Ectodermal cell (in vitro differentiated cells): ENCODE measurements around the gene POP7.

Experiments used
- H3K27ac ChIP-seq: 2 replicates; pipeline ENCODE4 v1.7.0; 2013; ENCODE audit warnings: mild to moderate bottlenecking, low read depth, low read length; ENCODE audit not compliant: insufficient read depth, poor library complexity, severe bottlenecking
- H3K27me3 ChIP-seq: 2 replicates; pipeline ENCODE4 v1.7.0; 2013; ENCODE audit warnings: mild to moderate bottlenecking, low read length; ENCODE audit not compliant: insufficient read depth, control insufficient read depth, poor library complexity, severe bottlenecking
- H3K36me3 ChIP-seq: one replicate; pipeline ENCODE4 v1.7.0; 2013; ENCODE audit warnings: low read length; ENCODE audit not compliant: control insufficient read depth, insufficient read depth
- H3K4me1 ChIP-seq: one replicate; pipeline ENCODE4 v1.7.0; 2013; ENCODE audit warnings: low read length; ENCODE audit not compliant: control insufficient read depth, insufficient read depth
- H3K4me3 ChIP-seq: 2 replicates; pipeline ENCODE4 v1.7.0; 2013; ENCODE audit warnings: low read depth, low read length, control low read depth; ENCODE audit not compliant: insufficient read depth
- H3K9me3 ChIP-seq: 2 replicates; pipeline ENCODE4 v1.7.0; 2013; ENCODE audit warnings: mild to moderate bottlenecking, low read length, moderate library complexity; ENCODE audit not compliant: control insufficient read depth
- WGBS, 2 experiments: methylation state at CpG; one replicate each; pipeline ENCODE4 v1.1.7; 2013; ENCODE audit warnings: missing lambda C conversion rate in 2 of 2; 5-methylcytosine and 5-hydroxymethylcytosine counted together

The POP7 gene

DNA sequence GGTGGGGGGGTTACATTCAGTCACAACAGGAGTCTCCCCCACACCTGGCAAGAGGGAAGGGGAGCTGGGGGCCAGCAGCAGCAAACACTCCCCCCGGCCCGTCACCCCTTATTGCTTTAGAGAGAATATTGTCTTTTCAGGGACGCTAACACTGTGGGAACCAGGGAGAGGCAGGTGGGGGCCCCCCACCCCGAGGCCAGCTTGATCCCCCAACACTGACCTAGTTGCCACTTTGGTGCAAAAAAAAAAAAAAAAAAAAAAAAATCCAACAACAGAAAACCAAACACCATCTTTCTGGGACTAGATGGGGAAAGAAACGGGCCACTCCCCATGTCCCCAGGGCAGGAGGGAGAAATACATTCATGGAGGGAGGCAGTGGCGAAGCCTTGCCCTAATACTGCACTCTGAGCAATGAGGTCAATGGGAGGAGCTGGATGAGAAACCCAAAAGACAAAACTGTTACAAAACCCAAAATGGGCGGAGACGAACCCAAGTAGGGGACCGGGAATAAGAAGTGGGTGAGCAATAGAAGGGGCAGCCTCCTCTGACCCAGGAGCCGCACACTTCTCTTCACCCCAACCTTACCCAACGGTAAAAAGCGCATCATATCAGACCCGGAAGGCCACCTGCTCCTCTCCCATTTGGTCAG is 25.9 kb upstream of the POP7 start:
- no peak overlapping the region for H3K27ac ChIP-seq
- H3K4me1 ChIP-seq: peaks cover 14% of the 10 kb centered on the region
- H3K4me3 ChIP-seq: no peak overlapping the region
- 93 to 96% methylated on average over 13 of the region's 13 CpGs for WGBS, 2 experiments
- peaks cover 41% of the 10 kb centered on the region for H3K36me3 ChIP-seq
- H3K27me3 ChIP-seq: no peaks in the 10 kb centered on the region
- H3K9me3 ChIP-seq: no peaks in the 10 kb centered on the region

- H3K36me3 ChIP-seq: peaks cover 46% of the 10 kb centered on the region
These were observed 25.2 kb upstream of the POP7 start for GRCh38 chr7:100680576-100681271.

GRCh38 chr7:100681491-100682227 is 24.3 kb upstream of the POP7 start:
- no peak overlapping the region for H3K27ac ChIP-seq
- no peaks in the 10 kb centered on the region for H3K9me3 ChIP-seq
- H3K27me3 ChIP-seq: no peaks in the 10 kb centered on the region
- H3K4me1 ChIP-seq: peaks cover 14% of the 10 kb centered on the region
- peaks cover 52% of the 10 kb centered on the region for H3K36me3 ChIP-seq
- WGBS, 2 experiments: 93 to 94% methylated on average over 28 of the region's 29 CpGs
- H3K4me3 ChIP-seq: no peak overlapping the region

More at GRCh38 chr7:100680576-100681271, 25.2 kb upstream of the POP7 start:
- no peak overlapping the region for H3K27ac ChIP-seq
- no peaks in the 10 kb centered on the region for H3K9me3 ChIP-seq
- H3K27me3 ChIP-seq: no peaks in the 10 kb centered on the region
- no peak overlapping the region for H3K4me3 ChIP-seq
- peaks cover 14% of the 10 kb centered on the region for H3K4me1 ChIP-seq
- 92 to 93% methylated on average over 18 of the region's 18 CpGs for WGBS, 2 experiments

- Histone ChIP-seq H3K9me3 (no peaks in the 10 kb centered on the region), H3K4me3 (no peak overlapping the region), H3K27me3 (no peaks in the 10 kb centered on the region), H3K36me3 (peaks cover 56% of the 10 kb centered on the region), H3K4me1 (peaks cover 14% of the 10 kb centered on the region), H3K27ac (no peak overlapping the region)
- WGBS, 2 experiments: 91% methylated on average over 25 of the region's 25 CpGs
These were observed 23.6 kb upstream of the POP7 start for GRCh38 chr7:100682228-100682741.

DNA sequence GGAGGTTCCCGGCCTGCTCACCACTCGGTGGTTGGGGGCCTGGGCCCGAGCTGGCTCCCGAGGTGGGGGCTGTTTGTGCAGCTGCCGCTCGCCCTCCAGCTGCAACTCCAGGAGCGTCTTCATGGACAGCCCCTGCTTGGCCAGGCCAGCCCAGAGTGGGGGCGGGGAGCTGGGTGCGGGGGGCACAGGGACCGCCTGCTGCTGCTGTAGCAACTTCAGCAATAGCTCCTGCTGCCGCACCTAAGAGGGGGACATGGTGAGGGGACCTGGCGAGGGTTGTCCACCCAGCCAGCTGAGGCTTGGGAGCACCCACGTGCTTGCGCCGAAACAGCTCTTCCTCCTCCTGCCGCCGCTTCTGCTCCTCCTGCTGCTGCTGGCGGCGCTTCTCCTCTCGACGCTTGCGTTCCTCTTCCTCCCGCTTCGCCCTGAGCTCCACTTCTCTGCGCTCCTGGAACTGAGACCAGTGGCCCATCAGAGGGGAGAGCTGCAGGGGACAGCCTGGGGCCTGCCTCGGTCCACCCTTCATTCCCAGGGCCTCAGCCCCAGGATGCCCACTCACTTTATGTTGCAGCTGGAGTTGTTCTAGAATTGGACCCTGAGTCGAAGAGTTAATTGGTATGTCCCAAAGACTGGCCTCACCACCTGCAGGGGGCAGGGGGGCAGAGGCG is 22.8 kb upstream of the POP7 start:
- WGBS, 2 experiments: 94 to 95% methylated on average over 28 of the region's 28 CpGs
- Histone ChIP-seq H3K27ac (no peak overlapping the region), H3K27me3 (no peaks in the 10 kb centered on the region), H3K36me3 (peaks cover 56% of the 10 kb centered on the region), H3K9me3 (no peaks in the 10 kb centered on the region), H3K4me3 (no peak overlapping the region), H3K4me1 (peaks cover 14% of the 10 kb centered on the region)

GRCh38 chr7:100683659-100684533 is 22.0 kb upstream of the POP7 start:
- Histone ChIP-seq H3K27ac (no peak overlapping the region), H3K4me1 (peaks cover 14% of the 10 kb centered on the region), H3K4me3 (no peak overlapping the region), H3K27me3 (no peaks in the 10 kb centered on the region), H3K36me3 (peaks cover 51% of the 10 kb centered on the region), H3K9me3 (no peaks in the 10 kb centered on the region)
- WGBS, 2 experiments: 96% methylated on average over 37 of the region's 37 CpGs

DNA sequence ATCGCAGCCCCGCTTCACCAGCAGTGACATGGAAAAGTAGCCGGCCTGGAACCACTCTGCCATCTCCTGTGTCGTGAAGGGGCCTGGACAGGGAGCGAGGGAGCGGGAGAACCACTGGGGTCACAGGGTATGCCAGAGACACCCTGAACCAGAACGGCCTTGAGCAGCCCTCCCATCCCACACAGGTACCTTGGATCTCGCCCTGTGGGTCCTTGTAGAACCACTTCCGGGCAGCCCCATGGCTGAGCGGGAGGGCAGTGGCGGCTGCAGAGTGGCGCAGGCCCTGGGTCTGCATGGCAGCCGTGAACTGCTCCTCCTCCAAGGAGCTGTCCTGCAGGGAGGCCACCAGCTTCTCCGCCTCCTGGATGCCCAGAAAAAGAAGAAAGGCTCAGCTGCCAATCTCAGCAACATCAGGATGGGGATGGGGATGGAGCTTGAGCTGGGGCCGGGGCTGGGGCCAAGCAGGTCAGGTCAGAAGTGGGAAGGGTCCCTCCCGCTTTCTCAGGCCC is 21.3 kb upstream of the POP7 start:
- no peak overlapping the region for H3K4me3 ChIP-seq
- peaks cover 52% of the 10 kb centered on the region for H3K36me3 ChIP-seq
- no peak overlapping the region for H3K27ac ChIP-seq
- H3K4me1 ChIP-seq: peaks cover 8% of the 10 kb centered on the region
- H3K27me3 ChIP-seq: no peaks in the 10 kb centered on the region
- 90 to 95% methylated on average over 16 of the region's 16 CpGs for WGBS, 2 experiments
- no peaks in the 10 kb centered on the region for H3K9me3 ChIP-seq

DNA sequence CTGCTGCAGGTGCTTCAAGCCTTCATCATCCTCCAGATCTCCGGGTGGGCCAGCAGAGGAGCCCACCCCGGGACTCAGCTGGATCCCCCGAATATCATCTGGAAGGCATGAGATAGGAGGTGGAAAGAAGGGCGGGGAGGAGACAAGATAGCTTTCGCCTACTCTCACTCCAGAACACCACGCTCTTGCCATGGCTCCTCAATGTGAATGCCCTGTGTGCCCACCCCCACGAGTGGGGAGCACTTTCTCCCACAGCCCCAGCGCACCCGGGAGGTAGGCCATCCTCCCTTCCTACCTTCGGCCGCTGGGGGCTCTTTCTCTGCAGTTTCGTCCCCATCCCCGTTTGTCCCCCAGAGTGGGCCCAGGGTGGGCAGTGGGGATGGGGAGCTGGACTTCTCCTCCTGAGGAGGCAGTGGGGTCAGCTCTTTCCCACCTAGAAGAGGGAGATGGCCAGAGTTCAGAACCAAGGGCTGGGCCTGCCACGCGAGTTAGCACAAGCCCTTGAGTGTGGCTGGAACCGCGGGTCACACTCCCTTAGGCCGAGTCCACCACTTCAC is 20.8 kb upstream of the POP7 start:
- H3K27me3 ChIP-seq: no peaks in the 10 kb centered on the region
- no peaks in the 10 kb centered on the region for H3K9me3 ChIP-seq
- WGBS, 2 experiments: 91 to 92% methylated on average over 18 of the region's 18 CpGs
- no peak overlapping the region for H3K4me3 ChIP-seq
- H3K27ac ChIP-seq: no peak overlapping the region
- H3K4me1 ChIP-seq: peaks cover 6% of the 10 kb centered on the region
- peaks cover 52% of the 10 kb centered on the region for H3K36me3 ChIP-seq

- Histone ChIP-seq H3K4me1 (peaks cover under 1% of the 10 kb centered on the region), H3K36me3 (peaks cover 52% of the 10 kb centered on the region), H3K4me3 (no peak overlapping the region), H3K27ac (no peak overlapping the region), H3K9me3 (no peaks in the 10 kb centered on the region), H3K27me3 (no peaks in the 10 kb centered on the region)
- WGBS, 2 experiments: 90 to 91% methylated on average over 17 of the region's 17 CpGs
These were observed 20.2 kb upstream of the POP7 start for GRCh38 chr7:100685631-100686145.
